AG09309 (cell line): ENCODE results near the gene PPP2R5B.

Experiments used
- DNase-seq: peaks from one replicate; pipeline ENCODE4 v3.0.0-alpha.2; 2010; ENCODE audit warnings: low read depth
- H3K4me3 ChIP-seq: 2 replicates; pipeline ENCODE4 v1.5.1; 2011; ENCODE audit warnings: mild to moderate bottlenecking, low read depth, low read length, moderate library complexity; ENCODE audit not compliant: control insufficient read depth
- TF ChIP-seq, protein P1 (sequence below): IDR thresholded peaks from 2 replicates; pipeline ENCODE4 v1.5.1; 2011; ENCODE audit warnings: mild to moderate bottlenecking, low read depth, low read length, inconsistent platforms; ENCODE audit not compliant: insufficient read depth, control insufficient read depth; ENCODE audit errors: missing control alignments

The PPP2R5B gene

GRCh38 chr11:64883575-64883974 is 40.9 kb upstream of the PPP2R5B start:
- no peak overlapping the region for H3K4me3 ChIP-seq
- no peak for DNase-seq
- TF ChIP-seq, protein P1, sequence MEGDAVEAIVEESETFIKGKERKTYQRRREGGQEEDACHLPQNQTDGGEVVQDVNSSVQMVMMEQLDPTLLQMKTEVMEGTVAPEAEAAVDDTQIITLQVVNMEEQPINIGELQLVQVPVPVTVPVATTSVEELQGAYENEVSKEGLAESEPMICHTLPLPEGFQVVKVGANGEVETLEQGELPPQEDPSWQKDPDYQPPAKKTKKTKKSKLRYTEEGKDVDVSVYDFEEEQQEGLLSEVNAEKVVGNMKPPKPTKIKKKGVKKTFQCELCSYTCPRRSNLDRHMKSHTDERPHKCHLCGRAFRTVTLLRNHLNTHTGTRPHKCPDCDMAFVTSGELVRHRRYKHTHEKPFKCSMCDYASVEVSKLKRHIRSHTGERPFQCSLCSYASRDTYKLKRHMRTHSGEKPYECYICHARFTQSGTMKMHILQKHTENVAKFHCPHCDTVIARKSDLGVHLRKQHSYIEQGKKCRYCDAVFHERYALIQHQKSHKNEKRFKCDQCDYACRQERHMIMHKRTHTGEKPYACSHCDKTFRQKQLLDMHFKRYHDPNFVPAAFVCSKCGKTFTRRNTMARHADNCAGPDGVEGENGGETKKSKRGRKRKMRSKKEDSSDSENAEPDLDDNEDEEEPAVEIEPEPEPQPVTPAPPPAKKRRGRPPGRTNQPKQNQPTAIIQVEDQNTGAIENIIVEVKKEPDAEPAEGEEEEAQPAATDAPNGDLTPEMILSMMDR: no peak

GRCh38 chr11:64884019-64884418 is 40.5 kb upstream of the PPP2R5B start:
- no peak for DNase-seq
- H3K4me3 ChIP-seq: no peak overlapping the region
- TF ChIP-seq, protein P1: no peak

- DNase-seq: no peak
Measured at GRCh38 chr11:64885367-64886286, 38.9 kb upstream of the PPP2R5B start.

GRCh38 chr11:64887234-64887756 is 37.2 kb upstream of the PPP2R5B start:
- TF ChIP-seq, protein P1: no peak
- no peak overlapping the region for H3K4me3 ChIP-seq
- DNase-seq: no peak

More at GRCh38 chr11:64885367-64886286, 38.9 kb upstream of the PPP2R5B start:
- TF ChIP-seq, protein P1: no peak
- H3K4me3 ChIP-seq: no peak overlapping the region

- TF ChIP-seq, protein P1: peak; percentile 83
- H3K4me3 ChIP-seq: no peak overlapping the region; the same call in 1 of the 2 replicates
- DNase-seq: no peak
Measured at GRCh38 chr11:64887757-64888405, 36.6 kb upstream of the PPP2R5B start.

- no peak overlapping the region for H3K4me3 ChIP-seq
- DNase-seq: no peak
- TF ChIP-seq, protein P1: no peak
Measured at GRCh38 chr11:64888406-64888728, 36.1 kb upstream of the PPP2R5B start.
